Hypothalamus (tissue), 51 donors: Measurements from ENCODE around the gene SCFD2.
"Not testable (repeated sequence)": the region's sequence is repeated elsewhere in the genome, so short reads cannot be mapped to it uniquely, and the experiment has no call there.

Experiments
- DNase-seq, 51 donors: peaks; one replicate each; lab custom pipeline; 2025; lab: John Stamatoyannopoulos, UW

The SCFD2 gene

DNA sequence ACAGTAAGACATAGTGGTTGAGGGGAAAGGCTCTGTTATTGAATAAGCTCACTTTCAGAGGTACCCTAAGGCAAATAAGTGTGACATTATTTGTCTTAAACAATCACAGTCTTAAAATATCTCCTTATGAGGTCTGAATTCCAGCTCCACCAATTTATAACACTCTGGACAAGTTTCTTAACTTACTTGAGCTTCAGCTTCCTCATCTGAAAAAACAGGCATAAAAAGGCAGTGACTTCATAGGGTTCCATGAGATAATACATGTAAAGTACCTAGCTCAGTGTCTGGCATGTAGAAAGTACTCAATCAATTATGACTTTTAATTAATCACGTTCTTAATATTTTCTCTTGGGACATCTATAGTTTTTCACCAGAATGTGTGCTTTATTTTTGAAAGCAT is 301.3 kb downstream of the SCFD2 start:
- no peak for DNase-seq

DNA sequence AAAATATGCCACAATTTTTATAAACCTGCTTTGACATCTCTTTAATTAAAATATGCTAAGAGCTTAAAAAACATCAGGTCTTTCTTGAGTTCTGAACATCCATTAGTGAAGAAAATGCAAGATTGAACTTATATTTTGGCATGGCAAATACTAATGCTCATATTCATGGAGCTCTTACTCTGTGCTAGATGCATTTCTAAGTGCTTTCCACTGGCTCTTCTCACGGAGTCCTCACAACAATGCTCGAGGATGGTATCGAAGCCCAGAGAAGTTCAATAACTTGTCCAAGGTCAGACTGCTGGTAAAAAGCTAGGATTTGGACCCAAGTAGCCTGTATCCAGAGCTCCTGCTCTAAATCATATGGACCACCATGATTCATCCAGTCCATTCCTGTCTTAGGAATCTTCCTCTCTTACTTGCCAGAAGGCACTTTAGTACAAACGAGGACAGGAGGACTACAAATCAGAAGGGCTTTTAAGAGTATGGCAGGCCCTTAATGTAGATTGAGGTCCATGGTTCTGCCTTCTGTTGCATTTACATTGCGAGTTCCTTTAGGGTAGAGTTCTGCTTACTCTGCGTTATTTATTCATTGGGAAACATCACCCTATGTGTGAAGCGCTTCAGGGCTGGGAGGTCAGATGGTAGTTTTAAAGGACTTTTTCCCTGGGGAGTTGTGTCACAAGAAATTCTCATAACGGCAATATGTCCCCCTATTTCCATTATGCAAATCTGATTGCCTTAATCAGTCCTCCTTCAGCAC is 304.6 kb downstream of the SCFD2 start:
- DNase-seq, result no peak

DNA sequence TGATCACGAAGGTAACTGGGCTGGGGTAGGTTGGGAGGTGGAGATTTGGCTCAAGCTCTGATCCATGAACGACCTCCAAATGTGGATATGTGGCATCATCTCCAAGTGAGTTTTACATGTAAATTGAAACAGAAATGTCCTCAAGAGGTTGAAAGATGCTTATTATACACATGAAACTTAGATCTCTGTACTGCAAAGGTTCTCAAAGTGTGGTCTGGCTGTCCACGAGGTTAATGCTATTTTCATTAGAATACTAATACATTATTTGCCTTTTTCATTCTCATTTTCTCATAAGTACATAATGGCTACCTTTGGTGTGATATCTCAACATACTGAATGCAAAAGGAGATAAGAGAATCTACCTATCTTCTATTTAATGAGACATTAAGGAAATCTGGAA is 305.6 kb downstream of the SCFD2 start:
- DNase-seq, result no peak

DNA sequence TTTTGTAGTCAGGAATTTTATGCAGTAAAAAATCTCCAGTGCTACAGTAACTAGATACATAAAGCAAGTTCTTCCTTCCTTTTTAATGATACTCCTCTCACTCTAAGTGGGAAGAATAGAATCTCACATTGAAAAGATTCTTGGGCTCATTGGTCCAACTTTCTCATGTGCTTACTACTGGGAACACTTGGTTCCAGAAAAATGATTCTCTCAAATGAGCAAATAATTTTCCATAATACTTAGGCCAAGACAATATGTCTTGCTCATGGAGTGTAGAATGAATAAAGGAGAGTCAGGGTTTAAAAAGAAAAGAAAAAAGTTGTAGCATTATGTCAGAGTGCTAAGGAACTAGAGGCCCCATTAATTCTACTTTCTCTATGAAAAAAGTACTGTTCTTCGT is 306.0 kb downstream of the SCFD2 start:
- DNase-seq, result no peak

DNA sequence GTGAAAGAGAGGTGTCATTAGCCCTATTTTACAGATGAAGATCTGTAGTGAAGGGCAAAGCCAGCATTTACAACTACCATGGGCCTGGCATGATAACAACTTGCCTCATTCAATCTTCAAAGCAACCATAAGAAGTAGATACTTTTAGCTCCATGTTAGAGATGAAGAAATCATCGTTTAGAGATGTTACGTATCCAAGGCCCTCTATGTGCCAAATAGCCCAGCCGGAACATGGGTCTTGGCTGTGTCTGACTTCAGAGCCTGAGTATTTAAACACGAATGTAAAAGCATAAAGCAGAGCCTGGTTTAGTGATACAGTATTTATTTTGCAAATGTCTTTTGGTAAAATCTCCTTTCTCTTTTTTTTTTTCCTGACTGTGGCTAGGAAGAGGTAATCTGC is 306.6 kb downstream of the SCFD2 start:
- no peak for DNase-seq

DNA sequence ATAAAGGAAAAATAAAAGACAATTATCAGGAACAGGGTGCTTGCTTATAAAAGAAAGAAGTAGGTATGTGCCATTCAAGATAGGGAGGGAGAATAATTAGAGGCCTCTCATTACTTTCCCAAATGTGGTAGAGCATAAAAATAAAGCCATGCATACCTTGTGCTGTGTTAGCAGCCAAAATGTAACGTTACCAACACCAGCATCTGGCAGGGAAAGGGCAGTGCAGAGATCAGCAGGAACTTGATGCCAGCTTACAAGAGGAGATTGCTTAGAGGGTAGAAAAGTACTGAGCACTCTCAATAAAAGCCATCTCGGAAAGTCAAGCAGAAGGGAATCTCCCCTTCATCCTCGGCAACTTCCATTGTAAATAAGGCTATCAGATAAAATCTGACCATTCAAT is 308.2 kb downstream of the SCFD2 start:
- DNase-seq, result no peak

DNA sequence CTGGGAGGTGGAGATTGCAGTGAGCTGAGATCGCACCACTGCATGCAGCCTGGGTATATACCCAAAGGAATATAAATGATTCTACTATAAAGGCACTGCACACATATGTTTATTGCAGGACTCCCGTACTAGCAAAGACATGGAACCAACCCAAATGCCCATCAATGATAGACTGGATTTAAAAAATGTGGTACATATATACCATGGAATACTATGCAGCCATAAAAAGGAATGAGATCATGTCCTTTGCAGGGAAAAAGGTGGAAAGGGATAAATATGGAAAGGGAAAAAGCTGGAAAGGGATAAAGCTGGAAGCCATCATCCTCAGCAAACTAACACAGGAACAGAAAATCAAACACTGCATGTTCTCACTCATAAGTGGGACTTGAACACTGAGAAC is 308.8 kb downstream of the SCFD2 start:
- DNase-seq, result not testable (repeated sequence)

DNA sequence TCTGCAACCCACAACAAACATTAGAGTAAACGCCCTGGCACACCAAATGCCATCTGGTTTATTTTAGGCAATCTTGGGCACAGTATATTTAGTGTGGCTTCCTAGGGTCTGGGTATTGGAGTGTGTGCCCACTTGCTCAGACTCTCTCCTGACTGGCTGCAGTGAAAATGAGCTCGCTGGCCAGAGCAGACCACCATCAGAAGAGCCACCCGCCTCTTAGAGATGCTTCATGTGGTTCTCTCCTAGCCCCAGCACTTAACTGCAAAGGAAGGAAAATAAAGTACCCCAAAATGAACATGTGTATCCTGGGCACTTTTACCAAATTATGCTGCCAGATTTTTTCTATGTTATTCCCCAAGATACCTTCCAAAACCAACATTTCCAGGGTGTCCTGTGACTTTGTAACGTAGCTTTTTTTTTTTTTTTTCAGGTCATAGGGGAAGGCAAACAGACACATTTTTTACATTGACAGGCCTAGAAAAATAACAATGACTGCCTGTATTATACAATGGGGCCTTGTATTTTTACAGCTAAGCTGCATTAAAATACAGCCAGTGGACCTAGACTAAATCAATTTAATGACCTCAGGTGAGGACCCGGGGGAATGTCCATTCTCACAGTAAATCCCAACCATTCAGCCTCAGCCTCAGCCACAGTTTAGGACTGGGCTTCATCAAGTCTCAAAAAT is 310.0 kb downstream of the SCFD2 start:
- no peak for DNase-seq

DNA sequence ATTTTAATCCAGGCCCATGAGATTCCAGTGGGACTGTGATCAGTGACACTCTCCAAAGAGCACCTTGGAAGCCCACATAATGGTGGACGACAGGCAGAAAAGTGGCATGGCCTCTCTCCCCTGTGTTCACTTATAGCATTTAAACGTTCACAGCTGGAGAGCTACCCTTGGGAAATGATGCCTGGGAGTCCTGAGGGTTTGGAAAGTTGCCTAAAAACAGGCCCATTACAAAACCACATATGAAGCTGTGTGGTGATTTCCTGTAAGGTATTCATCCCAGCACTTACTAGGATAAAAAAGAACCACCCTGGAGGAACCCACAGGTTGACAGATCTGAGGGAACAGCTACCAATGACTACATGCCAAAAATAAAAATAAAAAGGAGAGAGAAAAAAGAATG is 310.6 kb downstream of the SCFD2 start:
- DNase-seq, result no peak

DNA sequence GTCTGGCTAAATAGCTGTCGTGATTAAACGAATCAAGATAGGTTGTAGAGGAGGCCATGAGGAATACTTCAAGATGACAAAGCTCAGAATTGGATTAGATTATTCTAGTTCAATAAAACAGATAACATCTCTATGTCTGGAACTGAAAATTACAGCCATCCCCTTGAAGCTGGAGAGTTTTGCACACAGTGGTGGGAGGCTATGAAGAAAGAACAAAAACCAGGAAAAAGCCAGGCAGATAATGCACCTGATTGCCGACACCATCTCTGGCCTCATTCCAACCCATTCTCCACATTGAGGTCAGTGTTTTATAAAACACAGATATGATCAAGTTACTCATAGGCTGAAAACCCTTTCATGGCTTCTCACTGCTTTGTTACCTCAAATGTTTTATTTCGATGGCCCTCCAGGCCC is 315.5 kb downstream of the SCFD2 start:
- no peak for DNase-seq

DNA sequence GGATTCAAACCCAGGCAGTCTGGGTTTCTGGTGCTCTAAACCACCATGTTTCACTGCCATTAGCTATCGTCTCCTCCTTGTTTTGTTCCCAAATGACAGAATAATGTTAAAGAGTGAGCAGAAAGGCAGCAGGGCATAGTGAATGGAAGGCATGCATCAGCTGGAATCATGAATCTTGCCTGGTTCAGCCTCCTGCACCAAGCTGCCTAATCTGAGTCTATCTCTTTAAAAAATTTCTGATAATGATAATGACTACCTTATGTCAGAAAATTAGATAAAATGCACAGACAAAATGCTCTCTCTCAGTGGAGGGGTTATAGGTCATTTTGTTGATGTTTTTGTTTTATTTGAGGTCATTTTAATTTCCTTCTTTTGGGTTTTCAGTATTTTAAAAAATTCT is 316.3 kb downstream of the SCFD2 start:
- DNase-seq, result no peak

DNA sequence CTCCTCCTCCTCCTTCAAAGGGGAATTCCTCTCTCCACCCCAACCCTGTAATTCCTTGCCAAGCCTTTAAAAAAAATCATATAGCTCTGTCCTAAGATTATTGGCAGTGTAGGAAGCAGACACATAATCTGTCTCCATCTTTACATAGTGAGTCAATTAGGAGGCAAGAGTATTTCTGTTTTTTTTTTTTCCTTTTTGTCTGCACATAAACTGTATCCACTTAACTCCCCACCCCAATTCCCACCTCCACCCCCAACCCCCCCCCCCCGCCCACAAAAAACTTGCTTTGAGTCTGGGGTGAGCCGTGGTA is 321.3 kb downstream of the SCFD2 start:
- no peak for DNase-seq

DNA sequence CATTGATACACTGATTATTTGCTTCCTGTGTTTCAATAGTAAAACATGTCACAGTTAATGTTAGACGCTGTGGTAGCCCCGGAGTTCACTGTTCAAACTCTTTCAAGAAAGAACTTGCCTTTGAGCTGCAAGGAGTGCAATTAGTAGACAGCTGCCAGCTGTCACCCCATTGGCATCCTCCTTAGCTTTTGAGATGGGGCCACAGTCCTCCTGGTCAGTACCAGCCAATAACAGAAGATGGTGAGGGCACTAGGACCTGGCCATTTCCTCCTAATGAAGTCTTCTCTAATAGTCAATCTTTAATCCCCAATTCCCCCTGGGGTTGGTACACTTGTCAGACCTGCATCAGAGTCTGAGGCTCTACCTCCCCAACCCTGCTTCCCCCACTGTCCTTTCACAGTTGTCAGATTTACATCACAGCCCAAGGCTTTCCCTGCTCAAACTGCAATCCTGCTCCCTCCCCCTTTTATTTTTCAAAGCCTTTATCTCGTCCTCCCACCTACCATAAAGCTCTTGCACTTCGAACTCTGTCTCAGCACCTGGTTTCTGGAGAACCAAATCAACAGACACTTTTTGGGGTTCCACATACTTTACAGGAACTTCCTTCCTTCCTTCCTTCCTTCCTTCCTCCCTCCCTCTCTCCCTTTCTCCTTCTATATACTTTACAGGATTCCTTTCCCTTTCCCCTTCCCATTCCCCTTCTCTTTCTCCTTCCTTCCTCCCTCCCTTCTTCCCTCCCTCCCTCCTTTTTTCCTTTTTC is 321.8 kb downstream of the SCFD2 start:
- DNase-seq, result no peak

DNA sequence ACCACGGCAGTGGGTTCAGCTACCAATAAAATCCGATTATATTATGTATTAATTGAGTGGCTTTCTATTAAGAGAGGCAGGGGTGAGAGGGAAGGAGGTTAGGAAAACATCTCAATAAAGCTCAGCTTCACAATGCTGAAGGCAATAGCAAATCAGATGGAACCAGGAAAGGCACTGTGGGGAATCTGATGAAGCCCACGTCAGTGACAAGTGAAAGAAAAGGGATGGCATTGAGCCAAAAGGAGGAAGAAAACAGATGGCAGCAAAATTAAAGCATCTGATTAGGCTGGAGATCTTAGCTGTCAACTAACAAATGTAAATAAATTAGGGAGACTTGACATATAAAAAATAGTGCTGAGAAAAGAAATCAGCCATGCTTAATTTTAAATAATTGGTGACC is 322.8 kb downstream of the SCFD2 start:
- no peak for DNase-seq

DNA sequence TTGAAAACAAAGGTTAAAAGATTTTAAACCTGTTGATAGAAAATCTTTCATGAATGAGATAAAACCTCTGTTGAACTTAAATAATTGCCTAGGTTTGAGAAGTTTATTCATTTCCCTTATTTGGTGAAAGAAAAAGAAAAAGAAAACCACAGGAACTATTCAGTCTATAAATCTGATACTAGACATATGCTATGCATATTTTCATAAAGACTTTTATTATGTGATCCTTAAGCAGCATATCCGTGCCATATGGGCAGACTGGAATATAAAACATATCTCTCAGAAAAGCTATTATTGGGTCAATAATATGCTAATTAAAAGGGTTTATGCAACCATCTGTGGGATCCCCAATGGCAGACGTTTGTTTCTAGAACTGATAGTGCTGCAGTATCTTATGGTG is 325.0 kb downstream of the SCFD2 start:
- DNase-seq, result no peak

DNA sequence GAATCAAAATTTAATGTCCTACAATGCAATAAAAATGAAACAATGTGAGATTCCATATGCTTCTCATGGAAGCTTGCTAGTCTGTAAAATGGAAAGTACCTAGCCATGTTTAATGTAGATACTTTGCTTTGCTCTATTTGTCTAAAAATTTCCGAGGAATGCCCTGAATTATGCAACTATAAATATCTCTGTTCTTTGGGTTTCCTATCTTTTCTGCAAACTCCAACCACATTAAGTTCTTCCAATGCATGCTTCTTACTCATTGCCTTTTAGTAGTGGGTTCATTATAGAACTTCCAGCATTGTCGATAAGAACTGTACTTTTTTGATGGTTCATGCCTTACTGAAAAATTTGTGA is 325.4 kb downstream of the SCFD2 start:
- no peak for DNase-seq

DNA sequence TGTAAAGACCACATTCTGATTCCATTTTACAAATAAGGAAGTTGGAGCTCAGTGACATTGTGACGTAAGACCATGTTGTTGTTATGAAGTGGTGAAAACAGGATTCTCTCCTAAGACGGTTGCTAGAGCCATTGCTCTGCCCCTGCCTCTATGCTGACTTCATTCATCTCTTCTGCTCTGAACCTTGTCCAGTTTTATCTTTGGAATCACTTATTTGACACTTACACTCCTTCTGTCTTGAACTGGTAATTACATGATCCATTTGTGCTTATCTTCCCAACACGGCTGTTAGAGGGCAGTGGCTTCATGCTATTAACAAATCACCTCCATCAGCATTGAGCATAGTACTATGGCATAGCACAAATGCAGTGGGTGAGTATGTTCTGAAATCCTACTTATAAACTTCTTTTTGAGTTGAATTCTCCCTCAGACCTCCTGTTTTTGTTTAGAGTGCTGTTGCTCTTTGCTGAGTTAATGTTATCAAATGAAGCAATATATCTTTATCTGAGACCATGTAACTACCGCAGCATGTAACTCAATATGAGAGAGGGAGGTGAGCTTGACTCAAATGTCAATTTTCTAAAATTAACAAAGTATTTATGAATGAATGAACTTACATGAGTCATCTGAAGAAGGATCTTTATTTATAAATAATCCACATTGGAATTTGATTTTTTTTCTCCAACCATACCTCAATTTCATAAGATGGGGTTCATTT is 326.0 kb downstream of the SCFD2 start:
- DNase-seq, result no peak

DNA sequence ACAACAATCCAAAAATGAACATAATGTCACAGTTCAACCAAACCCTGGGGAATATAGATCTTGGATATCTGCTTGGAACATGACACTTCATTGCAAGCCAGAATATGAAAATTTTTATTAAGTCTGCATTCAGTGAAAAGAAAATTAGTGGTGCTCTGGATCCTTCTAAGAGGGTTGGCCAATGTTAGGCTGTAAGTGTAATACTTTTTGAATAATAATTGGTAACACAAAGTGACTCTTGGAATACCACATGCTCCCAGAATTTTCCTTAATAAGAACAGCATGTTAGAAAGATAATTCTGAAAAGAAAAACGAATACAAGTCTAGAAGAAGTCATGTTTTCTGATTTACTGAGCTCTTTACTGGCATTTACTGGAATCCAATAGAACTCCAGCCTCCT is 328.0 kb downstream of the SCFD2 start:
- no peak for DNase-seq

DNA sequence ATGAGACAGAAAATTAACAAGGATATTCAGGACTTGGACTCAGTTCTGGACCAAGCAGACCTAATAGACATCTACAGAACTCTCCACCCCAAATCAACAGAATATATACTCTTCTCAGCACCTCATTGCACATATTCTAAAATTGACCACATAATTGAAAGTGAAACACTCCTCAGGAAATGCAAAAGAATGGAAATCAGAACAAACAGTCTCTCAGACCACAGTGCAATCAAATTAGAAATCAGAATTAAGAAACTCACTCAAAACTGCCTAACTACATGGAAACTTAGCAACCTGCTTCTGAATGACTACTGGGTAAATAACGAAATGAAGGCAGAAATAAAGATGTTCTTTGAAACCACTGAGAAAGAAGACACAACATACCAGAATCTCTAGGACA is 333.0 kb downstream of the SCFD2 start:
- DNase-seq, result not testable (repeated sequence)

DNA sequence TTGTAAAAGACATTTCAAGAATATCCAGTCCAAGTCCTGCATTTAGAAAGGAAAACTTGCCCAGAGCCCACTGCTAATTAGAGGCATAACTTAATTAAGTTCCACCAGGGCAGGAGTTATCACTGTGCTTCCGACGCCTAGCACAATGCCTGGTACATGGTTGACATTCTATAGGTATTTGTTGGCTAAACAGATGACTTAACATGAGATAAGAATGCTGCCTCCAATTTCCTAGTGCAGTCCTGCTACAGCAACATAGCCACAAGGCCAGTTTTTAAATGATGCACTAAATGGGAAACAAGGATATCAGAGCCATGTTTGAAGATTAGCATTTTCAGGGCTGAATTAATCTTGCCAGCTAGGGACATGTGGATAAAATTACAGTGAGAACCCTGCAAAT is 339.6 kb downstream of the SCFD2 start:
- no peak for DNase-seq

DNA sequence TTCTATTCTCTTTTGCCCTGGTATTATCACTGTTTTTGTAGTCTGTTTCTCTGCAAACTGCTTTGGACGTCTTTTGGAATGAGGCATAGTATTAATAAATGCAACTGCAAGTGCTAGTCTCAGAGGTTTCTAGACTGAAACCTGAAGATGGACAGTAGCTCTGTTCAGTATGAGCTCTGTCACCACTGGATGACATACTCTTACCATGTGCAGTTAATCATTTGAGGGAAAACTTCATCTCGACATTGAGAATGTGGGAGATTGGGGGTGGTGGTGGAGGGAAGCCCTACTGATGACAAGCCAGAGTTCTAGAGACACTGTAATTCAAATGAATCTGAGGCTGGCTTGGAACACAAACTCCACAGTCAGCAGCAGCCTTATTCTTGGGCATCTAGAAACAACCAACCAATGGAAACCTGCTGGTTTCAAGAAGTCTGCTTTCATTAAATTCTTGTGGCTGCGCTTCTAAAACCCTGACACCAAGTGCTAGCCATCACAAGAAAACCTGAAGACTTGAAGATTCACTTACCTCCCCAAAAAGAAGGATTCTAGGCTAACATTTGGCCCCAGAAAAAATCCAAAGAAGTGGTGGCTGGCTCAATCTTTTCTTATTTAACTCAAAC is 342.1 kb downstream of the SCFD2 start:
- no peak for DNase-seq
